NCI-H460 (cell line): ENCODE data around the gene PCBP4. TPM values are rescaled to one million over a fixed set of nuclear protein-coding genes. Genes with fewer than 3 reads are reported as not detected.
"Not testable (repeated sequence)": the region's sequence is repeated elsewhere in the genome, so short reads cannot be mapped to it uniquely, and the experiment has no call there.

ENCODE experiments used
- DNase-seq: peaks from one replicate; pipeline ENCODE4 v3.0.0-alpha.2; 2016; ENCODE audit warnings: low read depth; ENCODE audit errors: extremely low read depth
- small RNA-seq, 2 experiments: library from RNA; depleted of rRNA; stranded (forward); fragments of <200 nt; gene quantifications; one replicate each; pipeline ENCODE3, GENCODE V24; 2014
- total RNA-seq: library from RNA; depleted of rRNA; stranded (reverse); fragments of >200 nt; shearing (Covaris generic); gene quantifications from 2 replicates; pipeline ENCODE4 v1.2.3, GENCODE V29; 2014; rRNA removed

PCBP4 gene
- total RNA-seq, 1 experiment from 2014 or later, result 7.5 TPM

GRCh38 chr3:51928981-51929380 lies 38.3 kb downstream of the PCBP4 start:
- DNase-seq, result not testable (repeated sequence)

GRCh38 chr3:51928438-51928837 lies 38.8 kb downstream of the PCBP4 start:
- DNase-seq, result no peak

- DNase-seq, result no peak
These were observed 39.9 kb downstream of the PCBP4 start for GRCh38 chr3:51927061-51927977.

- no peak for DNase-seq
These were observed 46.1 kb downstream of the PCBP4 start for GRCh38 chr3:51921081-51921578.

GRCh38 chr3:51916418-51916817 lies 50.8 kb downstream of the PCBP4 start:
- no peak for DNase-seq

GRCh38 chr3:51908026-51908425 lies 59.2 kb downstream of the PCBP4 start:
- DNase-seq, result no peak

Small RNA genes lying within 50 kb of the gene (small RNA-seq; reads per million reads assigned to genes)
- gene AC115284.1, result 0 reads per million in 2 experiments

Other genes starting within 250 kb of the PCBP4 start
- not detected in 2 replicates for gene IQCF6, start 188.2 kb downstream of the PCBP4 start, total RNA-seq
- gene IQCF2, start 105.8 kb downstream of the PCBP4 start, total RNA-seq, result not detected in 2 replicates
- not detected in 2 replicates for gene IQCF5, start 91.9 kb downstream of the PCBP4 start, total RNA-seq
- not detected in 2 replicates for gene IQCF1, start 64.1 kb downstream of the PCBP4 start, total RNA-seq
- 29.7 and 32.2 TPM in 2 replicates for gene RRP9, start 25.6 kb downstream of the PCBP4 start, total RNA-seq
- 13.1 and 15.5 TPM in 2 replicates for gene PARP3, start 25.1 kb downstream of the PCBP4 start, total RNA-seq
- gene GPR62, start 12.1 kb downstream of the PCBP4 start, total RNA-seq, result not detected in 2 replicates
- 52.2 and 58.3 TPM in 2 replicates for gene ABHD14B, start 6.6 kb upstream of the PCBP4 start, total RNA-seq
- gene ABHD14A, start 7.6 kb upstream of the PCBP4 start, total RNA-seq, result 5.4 and 8.2 TPM in 2 replicates
- 38.8 and 50.5 TPM in 2 replicates for gene ACY1, start 16.1 kb upstream of the PCBP4 start, total RNA-seq
- gene RPL29, start 28.4 kb upstream of the PCBP4 start, total RNA-seq, result 1,557 and 1,701 TPM in 2 replicates
- gene DUSP7, start 89.1 kb upstream of the PCBP4 start, total RNA-seq, result 10.9 and 11.3 TPM in 2 replicates
- 10.7 and 11.0 TPM in 2 replicates for gene POC1A, start 187.0 kb upstream of the PCBP4 start, total RNA-seq
- gene ALAS1, start 230.7 kb upstream of the PCBP4 start, total RNA-seq, result 54.6 and 56.3 TPM in 2 replicates